ENCODE results near the gene ALDH2.
"Not testable (repeated sequence)": the region's sequence is repeated elsewhere in the genome, so short reads cannot be mapped to it uniquely, and the experiment has no call there.

The ALDH2 gene

GRCh38 chr12:111791507-111791906, 24.8 kb downstream of the ALDH2 start:
- peak; percentile 29 for DNase-seq

GRCh38 chr12:111792155-111792855, 25.6 kb downstream of the ALDH2 start:
- no peak for DNase-seq

- DNase-seq, result no peak
These were observed 26.1 kb downstream of the ALDH2 start for GRCh38 chr12:111792856-111793235.

- no peak for DNase-seq
These were observed 31.4 kb downstream of the ALDH2 start for GRCh38 chr12:111798182-111798581.

GRCh38 chr12:111799758-111800157, 33.0 kb downstream of the ALDH2 start:
- DNase-seq, result no peak

GRCh38 chr12:111803038-111803626, 36.4 kb downstream of the ALDH2 start:
- DNase-seq, result no peak

- no peak for DNase-seq
These were observed 37.1 kb downstream of the ALDH2 start for GRCh38 chr12:111803851-111804250.

- no peak for DNase-seq
These were observed 39.6 kb downstream of the ALDH2 start for GRCh38 chr12:111806304-111806703.

GRCh38 chr12:111807232-111807631, 40.5 kb downstream of the ALDH2 start:
- no peak for DNase-seq

- DNase-seq, result peak; percentile 73
These were observed 46.4 kb downstream of the ALDH2 start for GRCh38 chr12:111812881-111813741.

GRCh38 chr12:111816065-111816615, 49.4 kb downstream of the ALDH2 start:
- DNase-seq, result no peak

- DNase-seq, result not testable (repeated sequence)
These were observed 50.2 kb downstream of the ALDH2 start for GRCh38 chr12:111816898-111817297.

- no peak for DNase-seq
These were observed 51.6 kb downstream of the ALDH2 start for GRCh38 chr12:111818340-111818739.

GRCh38 chr12:111819191-111820158, 52.7 kb downstream of the ALDH2 start:
- DNase-seq, result no peak

GRCh38 chr12:111820828-111821227, 54.1 kb downstream of the ALDH2 start:
- not testable (repeated sequence) for DNase-seq

GRCh38 chr12:111822886-111823285, 56.2 kb downstream of the ALDH2 start:
- no peak for DNase-seq

- no peak for DNase-seq
These were observed 57.2 kb downstream of the ALDH2 start for GRCh38 chr12:111823891-111824290.

- DNase-seq, result not testable (repeated sequence)
These were observed 57.6 kb downstream of the ALDH2 start for GRCh38 chr12:111824312-111824711.

- DNase-seq, result no peak
These were observed 58.8 kb downstream of the ALDH2 start for GRCh38 chr12:111825509-111825908.

- no peak for DNase-seq
These were observed 59.6 kb downstream of the ALDH2 start for GRCh38 chr12:111826316-111826715.

- no peak for DNase-seq
These were observed 60.3 kb downstream of the ALDH2 start for GRCh38 chr12:111826992-111827391.

GRCh38 chr12:111827907-111828306, 61.2 kb downstream of the ALDH2 start:
- DNase-seq, result no peak

Measured in right forelimb (tissue), 1 donor.